Right renal cortex interstitium (tissue), 3 donors: ENCODE results near the gene SPATA16. TPM values are rescaled to one million over a fixed set of nuclear protein-coding genes. Genes with fewer than 3 reads are reported as not detected.
"Not testable (repeated sequence)": the region's sequence is repeated elsewhere in the genome, so short reads cannot be mapped to it uniquely, and the experiment has no call there.

Experiments
- DNase-seq, 3 donors: peaks; one replicate each; pipeline ENCODE4 v3.0.0-alpha.2; 2013; ENCODE audit warnings: low read depth in 3 of 3, low spot score in 2 of 3
- polyA plus RNA-seq, 3 donors: library from polyadenylated mRNA; unstranded; fragments of 120-200 nt; gene quantifications; one replicate each; pipeline ENCODE4 v1.2.1, GENCODE V29; 2013; ENCODE audit not compliant: insufficient read length in 3 of 3

The SPATA16 gene
- polyA plus RNA-seq, 3 donors, result not detected

DNA sequence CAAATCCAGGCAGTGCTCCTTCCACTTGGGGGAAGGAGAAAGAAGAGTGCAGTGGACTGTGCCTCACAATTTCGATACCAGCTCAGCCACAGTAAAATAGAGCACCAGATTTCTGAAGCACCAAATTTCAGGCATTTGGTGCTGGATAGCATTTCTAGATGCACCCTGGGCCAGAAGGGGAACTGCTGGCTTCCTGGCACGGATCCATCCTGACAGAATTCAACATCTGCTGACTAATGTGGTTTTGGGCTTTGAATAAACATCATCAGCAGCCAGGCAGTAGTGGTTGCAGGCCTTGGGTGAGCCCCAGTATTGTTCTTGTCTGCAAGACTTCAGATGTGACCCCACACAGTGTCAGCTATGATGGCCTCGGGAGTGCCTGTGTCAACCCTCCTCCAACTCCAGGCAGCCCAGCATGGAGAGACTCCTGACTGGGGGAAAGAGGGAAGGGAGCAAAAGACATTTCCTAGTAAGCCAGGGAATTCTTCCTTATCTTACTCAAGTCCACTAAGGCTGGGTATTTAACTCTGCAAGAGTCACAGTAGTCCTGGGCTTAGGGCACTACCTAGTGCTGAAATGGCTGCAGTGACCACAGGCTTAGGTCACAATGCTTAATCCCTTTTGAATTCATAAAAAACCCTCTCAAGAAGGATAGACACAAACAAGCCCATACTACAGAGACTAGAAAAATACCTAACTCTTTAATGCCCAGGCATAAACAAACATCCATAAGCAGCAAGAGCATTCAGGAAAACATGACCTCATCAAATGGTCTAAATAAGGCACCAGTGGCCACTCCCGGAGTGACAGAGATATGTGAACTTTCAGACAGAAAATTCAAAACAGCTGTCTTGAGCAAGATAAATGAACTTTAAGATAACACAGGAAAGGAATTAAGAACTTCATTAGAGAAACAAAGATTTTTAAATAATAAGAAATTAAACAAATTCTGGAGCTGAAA, 74.7 kb downstream of the SPATA16 start:
- DNase-seq, result no peak

DNA sequence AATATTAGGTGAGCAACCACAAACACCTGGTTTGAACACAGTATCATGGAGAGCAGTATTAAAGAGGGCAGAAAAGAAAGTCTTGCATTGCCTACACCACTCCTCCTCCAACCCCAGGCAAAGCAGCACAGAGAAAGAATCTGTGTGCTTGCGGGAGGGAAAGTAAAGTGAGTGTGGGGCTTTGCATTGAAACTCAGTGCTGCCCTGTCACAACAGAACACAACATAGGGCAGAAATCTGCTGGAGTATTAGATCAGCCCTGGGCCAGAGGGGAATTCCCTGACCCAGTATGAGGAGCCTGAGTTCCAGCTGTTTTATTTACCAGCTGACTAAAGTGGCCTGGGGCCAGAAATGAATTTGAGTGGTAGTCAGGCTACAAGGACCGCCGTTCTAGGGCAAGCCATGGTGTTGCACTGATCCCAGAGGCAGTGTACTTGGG, 75.5 kb downstream of the SPATA16 start:
- DNase-seq, result no peak

DNA sequence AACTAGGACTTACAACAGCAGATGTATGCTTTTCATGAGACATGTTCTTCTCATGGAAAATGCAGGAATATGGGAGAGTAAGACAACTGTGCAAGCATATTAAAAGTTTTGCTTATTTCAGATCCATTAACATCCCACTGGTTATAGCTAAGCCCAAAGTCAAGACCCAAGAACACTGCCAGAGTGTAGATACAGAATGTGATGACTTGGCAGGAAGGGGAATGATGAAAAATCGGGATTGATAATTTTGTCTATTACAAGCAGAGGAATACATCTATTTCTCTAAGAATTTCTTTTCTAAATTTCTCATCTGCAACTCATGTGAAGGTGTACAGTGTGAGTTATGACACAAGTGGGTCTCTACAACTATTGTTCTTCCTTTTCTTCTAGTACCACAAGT, 76.4 kb downstream of the SPATA16 start:
- no peak for DNase-seq

DNA sequence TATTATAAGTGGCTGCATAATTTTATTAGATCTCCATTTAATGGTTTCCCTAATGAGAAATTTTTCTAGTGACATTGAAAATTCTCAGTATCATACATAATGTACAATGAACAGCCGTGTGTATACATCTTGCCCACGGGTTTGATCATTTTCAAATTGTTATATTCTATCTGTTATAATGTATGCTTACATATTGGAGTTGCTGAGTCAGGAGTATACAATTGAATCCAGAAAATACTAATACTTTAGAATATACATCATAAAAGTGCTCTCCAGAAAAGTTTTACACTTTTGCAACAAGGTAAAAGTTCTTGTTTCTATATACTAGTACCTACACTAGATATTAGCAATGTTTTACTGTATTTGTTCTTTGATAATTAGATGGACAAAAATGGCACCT, 82.8 kb downstream of the SPATA16 start:
- DNase-seq, result no peak

DNA sequence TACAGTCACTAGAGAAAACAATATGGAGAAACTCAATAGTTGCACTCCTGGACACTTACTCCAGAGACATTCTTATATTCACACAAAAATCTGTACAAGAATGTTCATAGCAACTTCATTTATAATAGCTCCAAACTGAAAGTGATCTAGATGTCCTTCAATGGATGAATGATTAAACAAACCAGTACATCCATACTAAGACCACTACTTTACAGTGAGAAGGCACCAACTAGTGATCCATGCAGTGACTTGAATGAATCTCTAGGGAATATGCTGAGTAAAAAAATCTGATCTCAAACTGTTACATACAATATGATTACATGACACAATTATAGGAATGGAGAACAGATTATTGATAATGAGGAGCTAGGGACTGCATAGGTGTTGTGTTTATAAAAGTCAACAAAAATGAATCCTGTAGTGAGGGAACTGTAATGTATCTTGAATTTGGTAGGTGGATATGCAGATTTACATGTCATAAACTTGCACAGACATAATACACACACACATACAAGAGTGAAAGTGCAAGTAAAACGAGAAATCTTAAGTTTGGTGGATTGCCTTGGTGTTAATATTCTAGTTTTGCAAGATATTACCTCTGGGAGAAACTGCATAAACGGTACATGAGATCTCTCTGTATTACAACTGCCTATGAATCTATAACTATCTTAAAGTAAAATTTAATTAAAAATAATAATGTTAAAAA, 85.7 kb downstream of the SPATA16 start:
- no peak for DNase-seq

DNA sequence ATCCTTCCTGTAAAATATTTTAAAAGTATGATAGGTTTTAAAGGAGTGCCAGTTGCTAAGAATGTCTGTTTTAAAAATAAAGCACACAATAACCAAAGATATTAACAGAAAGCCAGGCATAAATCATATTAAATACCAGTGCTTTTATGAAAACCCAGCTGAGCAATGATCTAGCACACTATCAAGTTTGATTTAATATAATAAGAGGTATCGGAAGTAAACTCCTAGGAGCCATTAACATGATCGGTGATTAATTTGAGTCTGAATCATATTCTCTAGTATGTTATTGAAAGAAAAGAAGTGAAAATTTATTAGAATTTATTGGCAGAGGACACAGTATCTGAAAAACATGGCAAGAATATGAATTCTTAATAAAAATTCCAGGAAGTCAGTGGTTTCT, 91.7 kb downstream of the SPATA16 start:
- DNase-seq, result no peak

DNA sequence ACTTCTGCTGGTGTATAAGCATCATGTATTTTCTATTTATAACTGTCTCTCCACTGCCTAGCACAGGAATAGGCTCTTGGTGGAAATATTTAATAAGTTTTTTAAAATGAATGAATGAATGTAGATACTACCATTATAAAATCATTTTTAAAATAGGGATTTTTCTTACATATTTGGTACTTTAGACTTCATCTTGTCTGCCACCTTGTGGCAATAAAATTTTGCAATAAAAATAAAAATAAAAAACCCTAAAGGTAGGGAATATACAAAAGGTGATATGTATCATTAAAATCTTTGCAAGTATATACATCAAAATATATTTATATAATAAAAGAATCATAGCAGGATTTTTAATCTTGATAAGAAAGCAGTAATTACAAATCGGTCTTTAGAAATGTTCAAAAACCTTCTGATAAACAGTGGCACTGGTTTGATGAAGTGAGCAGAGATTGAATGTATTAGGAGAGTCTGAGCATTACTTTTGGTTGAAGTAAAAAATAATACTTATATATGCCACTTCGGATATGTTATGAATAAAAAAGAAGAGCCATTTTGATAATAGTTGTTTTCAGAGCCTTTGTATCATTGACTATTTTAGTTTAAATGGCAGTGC, 95.2 kb downstream of the SPATA16 start:
- no peak for DNase-seq

DNA sequence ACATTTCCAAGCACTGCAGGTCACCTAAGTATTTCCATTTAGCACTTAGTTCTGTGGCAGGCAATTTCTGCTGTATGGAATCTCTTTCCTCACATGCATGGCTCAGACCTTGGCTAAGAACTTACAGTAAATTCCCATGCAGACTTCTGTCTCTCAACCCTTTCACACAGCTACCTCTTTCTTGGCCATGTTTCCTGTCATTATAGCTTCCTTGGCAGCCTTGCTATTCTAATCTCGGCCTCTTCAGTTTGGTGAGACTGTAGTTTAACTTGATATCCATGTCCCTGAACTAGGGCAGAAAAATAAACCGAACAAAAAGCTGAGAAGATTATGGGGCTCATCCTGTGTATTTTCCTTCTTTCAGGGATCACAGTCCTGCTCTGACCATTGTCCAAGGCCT, 96.0 kb downstream of the SPATA16 start:
- DNase-seq, result no peak

DNA sequence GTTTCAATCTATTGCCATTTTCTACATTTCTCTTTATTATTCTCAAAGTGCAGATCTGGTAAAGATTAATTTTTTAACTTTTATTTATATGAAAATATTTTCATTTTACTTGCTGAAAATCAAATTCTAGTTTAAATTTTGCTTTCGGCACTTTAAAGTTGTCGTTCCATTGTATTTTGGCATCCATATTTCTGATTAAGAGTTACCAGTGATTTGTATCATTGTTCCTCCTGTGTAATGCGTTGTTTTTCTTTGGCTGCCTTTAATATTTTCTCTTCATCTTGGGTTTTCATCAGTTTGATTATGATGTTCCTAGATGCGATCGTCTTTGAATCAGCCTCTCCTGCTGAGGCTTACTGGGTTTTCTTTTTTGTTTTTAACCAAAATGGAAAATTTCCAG, 97.3 kb downstream of the SPATA16 start:
- DNase-seq, result no peak

DNA sequence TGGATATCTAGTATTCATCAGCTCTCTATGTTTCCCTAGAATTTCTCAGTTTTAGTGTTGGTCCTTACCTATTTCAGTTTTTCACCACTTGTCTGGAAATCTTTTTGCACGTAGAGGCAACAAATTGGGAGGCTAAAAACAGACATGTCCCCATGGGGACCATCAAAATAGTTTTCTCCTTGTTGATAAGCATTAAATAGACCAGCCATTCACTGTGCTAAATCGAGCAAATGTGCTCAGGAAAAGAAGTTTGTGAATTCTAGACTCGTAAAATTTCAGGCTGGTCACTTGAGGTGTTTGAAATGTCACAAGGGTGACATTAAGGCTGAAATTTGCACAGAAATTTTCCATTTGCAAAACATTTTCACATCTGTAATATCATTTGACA, 102.6 kb downstream of the SPATA16 start:
- no peak for DNase-seq

DNA sequence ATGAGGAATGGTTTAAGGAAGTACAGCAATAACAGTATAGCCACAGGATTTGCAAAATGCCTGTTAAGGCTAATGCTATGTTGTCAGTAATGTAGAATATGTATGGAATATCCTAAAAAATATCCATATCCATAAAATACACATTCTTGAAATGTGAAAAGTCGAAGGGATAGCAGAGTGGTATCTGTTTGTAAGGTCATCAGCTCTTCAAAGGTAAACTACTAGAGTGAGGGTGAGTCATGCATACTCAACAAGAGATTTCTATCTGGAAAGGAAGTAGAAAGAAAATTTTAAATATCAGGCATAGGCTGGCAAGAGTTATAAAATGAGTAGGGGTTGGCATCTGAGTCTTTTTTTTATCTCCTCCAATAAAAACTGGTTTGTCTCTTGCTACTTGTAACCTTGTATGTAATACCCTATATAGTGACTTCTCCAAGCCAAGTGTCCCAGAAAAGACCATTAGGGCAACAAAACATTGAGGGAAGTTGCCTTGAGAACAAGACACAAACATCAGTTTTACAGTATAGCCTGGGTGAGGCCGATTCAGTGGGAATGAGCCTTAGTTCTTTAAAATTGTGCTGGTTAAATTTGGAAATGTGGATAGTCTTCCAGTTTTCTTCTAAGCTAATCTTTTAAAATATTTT, 103.1 kb downstream of the SPATA16 start:
- no peak for DNase-seq

DNA sequence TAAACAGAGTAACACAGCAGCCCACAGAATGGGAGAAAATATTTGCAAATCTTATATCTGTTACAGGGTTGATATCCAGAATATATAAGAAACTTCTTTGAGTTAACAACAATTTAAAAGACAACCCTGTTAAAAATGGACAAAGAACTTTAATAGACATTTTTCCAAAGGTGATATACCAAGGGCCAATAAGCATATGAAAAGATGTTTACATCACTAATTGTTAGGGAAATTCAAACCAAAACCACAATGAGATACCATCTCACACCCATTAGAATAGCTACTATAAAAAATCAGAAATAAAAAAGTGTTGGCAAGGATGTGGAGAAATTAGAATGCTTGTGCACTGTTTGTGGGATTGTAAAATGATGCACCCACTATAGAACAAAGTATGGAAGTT, 110.8 kb downstream of the SPATA16 start:
- no peak for DNase-seq

DNA sequence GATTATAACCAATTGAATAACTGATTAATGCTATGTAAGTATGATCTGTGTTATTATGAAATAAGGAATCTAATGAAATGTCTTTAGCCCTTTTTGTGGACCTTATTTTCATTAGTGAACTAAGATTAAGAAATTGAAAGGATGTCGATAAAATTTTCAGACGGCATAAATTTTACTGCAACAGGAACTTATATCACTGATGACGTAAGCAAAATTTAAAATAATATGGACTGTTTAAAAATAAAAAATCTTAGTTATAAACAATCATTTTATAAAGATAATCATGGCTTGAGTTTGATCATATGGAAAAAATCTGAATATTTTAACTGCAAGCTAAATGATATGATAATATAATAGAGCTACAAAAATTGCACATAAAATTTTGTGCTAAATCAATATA, 112.7 kb downstream of the SPATA16 start:
- DNase-seq, result no peak

DNA sequence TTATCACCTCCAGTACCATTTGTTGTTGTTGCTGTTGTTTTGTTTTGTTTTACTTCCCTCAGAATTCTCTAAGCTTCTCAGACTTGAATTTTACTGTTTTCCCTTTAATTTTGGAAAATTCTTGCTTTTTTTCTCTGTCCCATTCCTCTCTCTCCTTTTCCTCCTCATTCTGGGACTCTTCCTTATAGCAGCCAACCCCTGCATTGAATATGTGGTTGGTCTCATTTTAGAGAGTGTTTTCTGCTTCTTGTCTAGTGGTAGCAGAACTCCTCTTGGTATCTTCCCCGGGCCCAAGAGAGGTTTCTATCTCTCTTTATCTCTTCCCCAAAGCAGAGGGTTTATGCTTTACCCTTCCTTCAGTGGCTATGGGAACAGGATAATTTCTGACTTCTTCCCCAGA, 113.6 kb downstream of the SPATA16 start:
- DNase-seq, result no peak

DNA sequence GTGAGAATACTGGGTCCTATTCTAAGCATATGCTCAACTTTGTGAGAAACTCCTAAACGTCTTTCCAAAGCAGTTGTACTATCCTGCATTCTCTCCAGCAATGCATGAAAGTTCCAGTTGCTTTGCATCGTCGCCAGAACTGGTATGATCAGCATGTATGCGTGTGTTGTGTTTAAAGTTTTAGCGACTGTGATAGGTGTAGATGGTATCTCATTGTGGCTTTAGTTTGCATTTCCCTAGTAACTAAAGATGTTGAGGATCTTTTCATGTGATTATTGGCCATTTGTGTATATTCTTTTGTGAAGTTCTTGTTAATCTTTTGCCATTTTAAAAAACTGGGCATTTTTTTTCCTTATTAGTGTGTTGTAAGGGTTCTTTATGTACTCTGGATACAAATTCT, 115.1 kb downstream of the SPATA16 start:
- DNase-seq, result no peak

DNA sequence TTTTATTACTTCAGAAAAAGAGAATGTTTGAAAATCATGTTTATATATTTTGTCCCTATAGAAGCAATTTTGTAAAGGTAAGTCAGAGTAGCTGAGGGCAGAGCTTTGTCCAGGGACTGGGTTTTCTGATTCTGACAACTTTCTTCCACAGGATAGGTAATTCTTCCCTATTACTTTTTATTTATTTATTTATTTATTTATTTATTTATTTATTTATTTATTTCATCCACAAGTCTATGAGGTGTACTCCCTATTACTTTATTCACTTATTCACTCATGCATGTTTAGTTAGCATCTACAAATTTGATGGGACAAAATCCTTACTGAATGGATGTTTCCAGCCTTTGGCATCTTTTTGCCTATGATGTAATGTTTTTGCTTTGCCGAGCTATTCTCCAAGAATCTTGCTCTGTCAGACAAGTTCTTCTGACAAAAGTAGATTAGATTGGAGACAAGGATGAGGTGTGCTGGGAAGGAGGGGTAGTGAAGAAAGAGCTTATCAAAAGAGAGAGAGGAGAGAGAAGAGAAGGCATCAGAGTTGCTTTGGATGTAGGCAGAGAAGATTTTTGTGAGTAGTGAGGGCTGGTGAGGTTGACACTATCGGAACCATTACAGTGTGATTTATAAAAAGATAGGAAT, 119.4 kb downstream of the SPATA16 start:
- no peak for DNase-seq

DNA sequence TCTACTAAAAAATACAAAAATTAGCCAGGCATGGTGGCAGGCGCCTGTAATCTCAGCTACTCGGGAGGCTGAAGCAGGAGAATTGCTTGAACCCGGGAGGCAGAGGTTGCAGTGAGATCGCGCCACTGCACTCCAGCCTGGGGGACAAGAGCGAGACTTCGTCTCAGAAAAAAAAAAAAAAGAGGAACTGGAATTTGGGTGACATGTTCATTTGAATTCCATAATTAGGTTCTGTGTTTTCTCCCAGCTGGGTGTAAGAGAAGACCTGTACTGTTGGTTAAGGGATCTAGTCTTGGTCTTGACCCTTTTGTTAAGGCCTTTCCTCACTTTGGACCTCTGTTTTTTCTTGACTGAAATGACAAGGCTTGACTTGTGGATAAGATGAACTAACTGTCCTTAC, 120.9 kb downstream of the SPATA16 start:
- not testable (repeated sequence) for DNase-seq

DNA sequence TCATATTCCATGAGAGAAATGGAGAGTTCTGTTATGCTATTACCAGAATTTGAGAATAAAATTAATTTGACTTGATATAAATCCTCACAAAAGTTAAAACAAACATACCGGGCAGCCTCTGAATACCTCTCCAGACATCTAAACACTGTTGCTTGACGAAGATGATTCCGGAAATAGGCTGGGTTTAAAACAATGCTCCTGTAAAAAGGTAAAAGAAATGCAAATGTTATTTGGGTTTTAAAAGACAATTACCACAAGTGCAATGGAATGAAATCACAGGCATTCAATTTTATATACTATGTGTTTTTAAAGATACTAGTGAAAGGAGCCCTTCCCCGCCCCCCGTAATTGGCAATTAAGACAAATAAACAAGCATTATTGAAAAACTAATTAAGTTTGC, 121.7 kb downstream of the SPATA16 start:
- DNase-seq, result no peak

DNA sequence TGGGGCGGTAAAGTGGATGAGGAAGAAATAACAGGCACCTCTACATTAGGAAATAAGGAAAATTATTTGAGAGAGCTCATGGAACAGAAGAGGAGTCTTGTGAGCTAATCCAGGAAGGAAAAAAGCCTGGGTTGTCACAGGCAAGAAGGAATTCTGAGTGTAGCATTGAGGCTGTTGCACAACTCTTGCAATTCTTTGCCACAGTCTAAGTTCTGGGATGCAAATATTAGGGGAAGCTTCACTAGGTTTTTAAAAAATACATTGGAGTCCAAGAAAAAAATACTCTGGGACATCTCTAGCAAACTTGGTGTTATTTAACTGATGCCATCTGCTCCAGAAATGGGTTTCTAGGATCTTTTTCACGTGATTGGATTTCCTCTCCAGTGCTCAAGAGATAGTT, 122.3 kb downstream of the SPATA16 start:
- no peak for DNase-seq

DNA sequence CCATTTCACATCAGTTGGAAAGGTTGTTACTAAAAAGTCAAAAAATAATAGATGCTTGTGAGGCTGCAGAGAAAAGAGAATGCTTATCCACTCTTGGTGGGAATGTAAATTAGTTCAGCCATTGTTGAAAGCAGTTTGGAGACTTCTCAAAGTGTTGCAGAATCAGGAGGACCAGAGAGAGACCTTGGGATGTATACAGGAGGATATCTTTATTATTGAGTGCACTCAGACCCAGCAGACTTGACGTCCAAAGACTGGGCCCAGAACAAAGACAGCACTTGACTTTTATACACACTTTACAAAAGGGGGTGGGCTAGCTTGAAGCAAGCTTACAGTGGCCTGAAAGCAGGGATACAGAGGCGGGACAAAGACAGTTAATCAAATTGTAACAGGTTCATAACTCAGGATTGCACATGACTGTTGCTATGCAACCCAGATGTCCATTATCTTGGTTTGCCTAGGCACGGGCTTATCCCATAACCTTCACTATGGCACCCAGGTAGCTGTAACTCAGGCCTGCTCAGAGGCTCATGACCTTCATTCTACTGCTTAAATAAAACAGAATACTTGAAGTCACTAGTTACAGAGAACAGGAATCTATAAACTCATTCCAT, 127.7 kb downstream of the SPATA16 start:
- no peak for DNase-seq
